Mesenteric fat pad (tissue), 1 donor: ENCODE data around the gene RNF115. TPM values are rescaled to one million over a fixed set of nuclear protein-coding genes. Genes with fewer than 3 reads are reported as not detected.
"Not testable (repeated sequence)": the region's sequence is repeated elsewhere in the genome, so short reads cannot be mapped to it uniquely, and the experiment has no call there.

Experiments used
- DNase-seq: peaks from one replicate; pipeline ENCODE4 v3.0.0-alpha.2; 2020; ENCODE audit warnings: low spot score
- long read RNA-seq: library from polyadenylated mRNA; unstranded; transcript quantifications from one replicate; pipeline ENCODE4 v2.0.0, GENCODE V29; 2020
- total RNA-seq: library from RNA; stranded (reverse); fragmentation: NEBNext Ultra II Directional; extraction: Animal tissue kit (Norgen Biotek cat#: 25700); gene quantifications from one replicate; pipeline ENCODE4 v1.2.1, GENCODE V29; 2021
- donor health status: DM: yes; HTN: yes; CAD: no.

RNF115 gene
- 15.1 TPM for total RNA-seq
- long read RNA-seq, full-length matches to known transcripts, result 72 of 86 reads
- long read RNA-seq, partial matches to known transcripts, result 3 of 86 reads
- long read RNA-seq, other reads (novel, unspliced or antisense), result 11 of 86 reads

GRCh38 chr1:145823565-145824498, at the start of gene RNF115, which contains the start of gene POLR3C:
RNF115 (minus strand) TSS chr1:145824095; CDS start chr1:145823873, 222 bp downstream.
POLR3C (plus strand) TSS chr1:145824200; CDS start chr1:145825777, 1,577 bp downstream.
- DNase-seq, result peak; percentile 95

- no peak for DNase-seq
Observed at GRCh38 chr1:145871994-145872924, 48.4 kb upstream of the RNF115 start.

GRCh38 chr1:145868232-145868631, 44.3 kb upstream of the RNF115 start:
- peak; percentile 20 for DNase-seq

- no peak for DNase-seq
Observed at GRCh38 chr1:145863282-145864018, 39.6 kb upstream of the RNF115 start.

DNA sequence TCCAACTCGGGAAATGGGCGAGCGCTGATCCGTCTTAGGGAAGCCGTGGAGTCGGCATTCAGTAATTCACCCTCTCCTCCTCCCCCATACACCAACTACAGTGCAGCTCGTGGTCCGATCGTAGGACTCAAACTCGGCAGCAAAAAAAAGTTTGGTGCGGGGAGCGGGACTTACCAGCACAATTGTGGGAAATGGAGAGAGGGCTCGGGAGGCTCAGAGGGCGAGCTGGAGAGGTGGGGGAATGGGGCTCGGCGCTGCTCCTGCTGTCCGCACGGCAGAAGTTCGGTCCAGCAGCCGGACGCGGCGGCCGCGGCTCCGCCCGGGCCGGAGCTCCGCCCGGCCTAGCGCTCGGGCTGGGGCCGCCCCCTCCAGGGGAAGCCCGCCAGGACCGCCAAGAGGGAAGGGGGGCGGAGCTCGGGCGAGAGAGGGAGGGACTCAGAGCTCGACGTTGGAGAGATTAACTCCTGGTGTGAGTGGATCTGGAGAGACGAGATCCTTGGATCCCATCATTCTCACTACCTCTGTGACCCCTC, 35.7 kb upstream of the RNF115 start:
- peak; percentile 96 for DNase-seq

- DNase-seq, result peak; percentile 98
Observed at GRCh38 chr1:145858901-145859490, 35.1 kb upstream of the RNF115 start, which contains the start of gene PIAS3. PIAS3 (minus strand) TSS chr1:145859081; CDS start chr1:145858990, 91 bp downstream.

DNA sequence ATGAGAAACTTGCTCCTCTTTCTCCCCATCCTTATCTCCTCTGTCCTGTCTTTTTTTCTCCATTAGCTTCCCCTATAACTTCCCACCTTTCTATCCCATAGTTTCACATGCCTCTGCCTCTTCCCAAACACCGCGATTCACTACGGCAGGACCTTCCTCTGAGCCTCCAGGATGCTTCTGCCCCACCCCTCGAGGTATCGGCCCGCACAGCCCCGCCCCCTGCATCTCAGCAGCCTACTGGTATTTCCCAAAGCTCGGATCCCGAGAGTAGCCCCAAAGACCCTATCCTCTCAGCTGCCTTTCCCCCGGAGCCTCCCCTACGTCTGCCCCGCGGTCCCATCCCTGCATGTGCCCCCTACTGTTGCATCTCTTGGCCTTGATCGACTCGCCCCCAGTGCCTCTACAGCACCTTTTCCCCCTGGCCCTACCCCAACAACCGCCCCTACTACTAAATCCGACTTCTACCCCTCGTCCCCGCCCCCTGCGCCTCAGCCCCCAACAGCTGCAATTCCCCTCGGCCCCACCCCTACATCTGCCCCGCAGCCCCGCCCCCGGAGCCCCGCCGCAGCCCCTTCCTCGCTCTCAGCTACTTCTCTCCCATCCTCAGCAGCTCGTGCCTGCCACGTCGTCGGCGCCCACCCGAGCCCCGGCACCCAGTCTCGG, 34.5 kb upstream of the RNF115 start:
- DNase-seq, result no peak

DNA sequence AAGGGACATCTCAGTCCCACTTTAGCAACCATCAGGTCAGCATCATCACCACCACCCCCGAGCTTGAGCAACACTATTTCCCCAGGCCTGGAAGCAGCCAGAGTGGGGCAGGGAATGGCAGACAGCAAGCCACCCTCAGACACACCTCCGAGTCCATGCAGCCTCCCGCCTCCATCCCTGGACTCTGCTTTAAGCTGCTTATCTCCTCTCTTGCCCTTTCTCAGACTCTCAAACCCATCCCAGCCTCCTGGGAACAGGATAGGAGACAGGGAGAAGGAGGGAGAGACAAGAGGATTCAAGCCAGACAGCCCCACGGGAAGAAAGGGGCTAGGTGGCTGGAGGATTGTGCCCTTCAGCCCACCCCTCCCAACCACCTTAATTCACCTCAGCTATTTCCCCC, 33.3 kb upstream of the RNF115 start:
- no peak for DNase-seq

DNA sequence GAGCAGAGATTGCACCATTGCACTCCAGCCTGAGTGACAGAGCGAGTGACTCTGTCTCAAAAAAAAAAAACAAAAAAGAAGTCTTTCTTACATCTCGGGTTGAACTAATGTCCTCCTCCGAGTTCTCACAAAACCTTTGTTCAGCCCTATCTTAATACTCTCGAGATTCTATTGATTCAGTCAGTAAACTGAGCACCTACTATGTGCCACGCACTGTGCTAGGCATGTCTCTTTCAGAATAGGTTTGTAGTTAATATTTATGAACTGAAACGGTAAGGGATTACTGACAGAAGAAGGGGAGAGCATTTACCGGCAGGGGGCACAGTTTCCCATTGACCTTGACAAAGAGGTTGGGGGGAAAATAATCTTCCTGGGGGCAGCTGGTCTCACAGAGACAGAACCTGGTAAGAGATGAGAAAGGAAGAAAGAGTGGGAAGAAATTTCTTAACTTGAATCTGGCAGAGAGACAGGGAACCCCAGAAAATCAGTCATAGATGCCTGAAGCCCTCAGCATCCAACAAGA, 31.6 kb upstream of the RNF115 start:
- DNase-seq, result no peak

DNA sequence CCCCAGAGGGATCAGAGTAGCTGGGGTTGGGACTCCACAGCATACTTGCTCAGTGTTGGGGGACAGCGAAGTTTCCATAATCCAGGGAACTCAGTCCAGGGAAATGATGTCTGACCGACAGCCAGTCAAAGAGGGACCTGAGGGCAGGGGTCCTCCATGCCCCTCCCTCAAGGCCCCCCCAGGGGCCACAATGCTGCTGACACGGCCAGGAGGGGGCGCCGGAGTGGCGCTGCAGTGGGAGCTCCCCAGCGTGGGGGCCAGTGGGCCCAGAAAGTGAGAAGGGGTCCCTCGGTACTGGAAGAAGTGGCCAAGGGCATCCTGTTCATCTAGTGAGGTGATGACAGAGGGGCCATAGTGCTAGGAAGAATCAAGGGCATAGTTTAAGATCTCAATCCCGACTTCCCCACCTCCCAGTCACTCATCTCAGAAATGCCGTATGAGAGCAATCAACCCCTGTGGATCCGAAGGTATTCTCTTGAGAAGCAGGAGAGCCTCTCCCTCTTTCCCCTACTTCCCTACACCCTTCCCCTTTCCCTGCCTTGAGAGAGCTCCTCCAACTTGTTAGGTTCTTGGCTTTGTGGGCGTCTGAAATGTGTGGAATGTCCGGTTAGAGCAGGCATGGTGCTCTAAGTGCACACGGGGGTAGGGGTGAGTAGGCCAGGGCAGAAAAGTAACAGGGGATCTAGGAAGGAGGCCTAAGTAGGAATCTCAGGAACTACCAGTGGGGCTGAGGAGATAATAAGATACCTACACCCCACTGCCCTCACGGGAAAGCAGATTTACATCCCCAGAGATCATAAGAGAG, 25.7 kb upstream of the RNF115 start:
- DNase-seq, result no peak

GRCh38 chr1:145847827-145848226, 23.9 kb upstream of the RNF115 start:
- no peak for DNase-seq

DNA sequence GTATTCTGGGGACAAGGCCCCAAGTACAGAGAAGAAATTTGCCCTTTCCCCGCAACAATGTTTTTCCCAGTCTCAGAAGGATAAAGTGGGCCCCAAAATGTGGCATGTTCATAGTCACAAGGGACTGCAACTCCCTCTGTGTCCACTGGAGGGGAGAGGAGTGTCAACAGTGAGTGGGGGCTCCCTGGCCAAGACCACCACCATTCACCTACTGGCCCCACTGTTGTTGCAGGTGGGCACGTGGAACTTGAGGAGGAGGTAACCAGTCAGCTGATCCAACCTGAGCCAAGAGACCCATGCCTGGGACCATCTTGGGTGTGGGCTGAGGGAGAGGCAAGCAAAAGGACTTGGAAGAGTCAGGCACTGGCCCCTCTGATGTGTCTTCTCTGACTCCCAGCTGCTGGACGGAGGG, 22.3 kb upstream of the RNF115 start:
- no peak for DNase-seq

- DNase-seq, result no peak
Observed at GRCh38 chr1:145845514-145846161, 21.7 kb upstream of the RNF115 start, which contains the start of gene NUDT17. NUDT17 (plus strand) TSS chr1:145845630; CDS start chr1:145845641, 11 bp downstream.

GRCh38 chr1:145845144-145845513, 21.2 kb upstream of the RNF115 start:
- no peak for DNase-seq

DNA sequence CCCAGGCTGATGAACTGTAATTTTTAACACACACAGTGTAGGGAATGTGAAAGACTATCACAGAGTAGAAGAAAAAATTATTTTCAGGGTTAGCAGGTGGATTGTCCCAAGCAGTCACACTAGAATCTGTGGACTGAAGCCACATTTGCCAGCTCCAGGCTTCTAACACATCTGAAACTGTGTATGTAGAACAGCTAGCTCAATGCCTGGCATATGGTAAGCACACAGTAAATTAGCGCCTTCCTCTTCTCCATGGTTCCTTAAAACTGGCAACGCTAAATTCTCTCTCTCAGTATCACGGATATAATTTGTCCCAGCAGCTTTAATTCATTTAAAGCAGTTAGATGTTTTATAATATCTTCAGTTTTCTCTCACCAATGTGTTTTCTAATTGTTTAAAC, 19.1 kb upstream of the RNF115 start:
- no peak for DNase-seq

GRCh38 chr1:145837656-145838055, 13.8 kb upstream of the RNF115 start:
- DNase-seq, result no peak

GRCh38 chr1:145830810-145831209, 6.9 kb upstream of the RNF115 start:
- not testable (repeated sequence) for DNase-seq
